Mesothelial cell of epicardium (in vitro differentiated cells): ENCODE results near the gene S100A5. TPM values are rescaled to one million over a fixed set of nuclear protein-coding genes. Genes with fewer than 3 reads are reported as not detected.

Experiments used
- DNase-seq, 2 experiments: peaks; one replicate each; pipeline ENCODE4 v3.0.0; 2021; ENCODE audit warnings: low spot score in 2 of 2; ENCODE audit not compliant: unreplicated experiment in 2 of 2
- H3K27ac Mint-ChIP-seq: 2 replicates; pipeline ENCODE4 v1.8.0; 2021; ENCODE audit warnings: mixed read lengths
- H3K27me3 Mint-ChIP-seq: 2 replicates; pipeline ENCODE4 v1.8.0; 2021; ENCODE audit warnings: low read depth, mixed read lengths
- H3K36me3 Mint-ChIP-seq: 2 replicates; pipeline ENCODE4 v1.8.0; 2021; ENCODE audit warnings: mixed read lengths
- H3K4me1 Mint-ChIP-seq: 2 replicates; pipeline ENCODE4 v1.8.0; 2021; ENCODE audit warnings: mixed read lengths
- H3K4me3 Mint-ChIP-seq: 2 replicates; pipeline ENCODE4 v1.8.0; 2021; ENCODE audit warnings: mild to moderate bottlenecking, moderate library complexity, mixed read lengths
- H3K9me3 Mint-ChIP-seq: 2 replicates; pipeline ENCODE4 v1.8.0; 2021; ENCODE audit warnings: mixed read lengths
- total RNA-seq: library from RNA; stranded (reverse); gene quantifications from 3 replicates; pipeline ENCODE4 v1.2.1, GENCODE V29; 2021
- TF ChIP-seq, protein P1 (sequence below): fragments of 200-600 bp; sonication (generic); IDR thresholded peaks from one replicate; pipeline ENCODE4 v1.5.0; 2021; ENCODE audit warnings: antibody characterized with exemption; ENCODE audit not compliant: unreplicated experiment

The S100A5 gene
- total RNA-seq, 1 donor from 2014 or later: not detected

GRCh38 chr1:153493343-153493960 lies 47.3 kb downstream of the S100A5 start:
- Mint-ChIP-seq H3K27ac (peak overlapping the region; percentile 84), H3K4me1 (peaks cover 43% of the 10 kb centered on the region), H3K36me3 (no peaks in the 10 kb centered on the region), H3K27me3 (no peaks in the 10 kb centered on the region), H3K4me3 (no peak overlapping the region), H3K9me3 (no peaks in the 10 kb centered on the region)
- DNase-seq: no peak
- TF ChIP-seq, protein P1, sequence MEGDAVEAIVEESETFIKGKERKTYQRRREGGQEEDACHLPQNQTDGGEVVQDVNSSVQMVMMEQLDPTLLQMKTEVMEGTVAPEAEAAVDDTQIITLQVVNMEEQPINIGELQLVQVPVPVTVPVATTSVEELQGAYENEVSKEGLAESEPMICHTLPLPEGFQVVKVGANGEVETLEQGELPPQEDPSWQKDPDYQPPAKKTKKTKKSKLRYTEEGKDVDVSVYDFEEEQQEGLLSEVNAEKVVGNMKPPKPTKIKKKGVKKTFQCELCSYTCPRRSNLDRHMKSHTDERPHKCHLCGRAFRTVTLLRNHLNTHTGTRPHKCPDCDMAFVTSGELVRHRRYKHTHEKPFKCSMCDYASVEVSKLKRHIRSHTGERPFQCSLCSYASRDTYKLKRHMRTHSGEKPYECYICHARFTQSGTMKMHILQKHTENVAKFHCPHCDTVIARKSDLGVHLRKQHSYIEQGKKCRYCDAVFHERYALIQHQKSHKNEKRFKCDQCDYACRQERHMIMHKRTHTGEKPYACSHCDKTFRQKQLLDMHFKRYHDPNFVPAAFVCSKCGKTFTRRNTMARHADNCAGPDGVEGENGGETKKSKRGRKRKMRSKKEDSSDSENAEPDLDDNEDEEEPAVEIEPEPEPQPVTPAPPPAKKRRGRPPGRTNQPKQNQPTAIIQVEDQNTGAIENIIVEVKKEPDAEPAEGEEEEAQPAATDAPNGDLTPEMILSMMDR: no peak

- no peak overlapping the region for H3K4me3 Mint-ChIP-seq
- peak overlapping the region; percentile 86 for H3K27ac Mint-ChIP-seq
- no peaks in the 10 kb centered on the region for H3K36me3 Mint-ChIP-seq
- peaks cover 49% of the 10 kb centered on the region for H3K4me1 Mint-ChIP-seq
- no peak for DNase-seq
- H3K9me3 Mint-ChIP-seq: no peaks in the 10 kb centered on the region
- H3K27me3 Mint-ChIP-seq: no peaks in the 10 kb centered on the region
- TF ChIP-seq, protein P1: no peak
Observed at GRCh38 chr1:153490272-153491051, 50.3 kb downstream of the S100A5 start.

DNA sequence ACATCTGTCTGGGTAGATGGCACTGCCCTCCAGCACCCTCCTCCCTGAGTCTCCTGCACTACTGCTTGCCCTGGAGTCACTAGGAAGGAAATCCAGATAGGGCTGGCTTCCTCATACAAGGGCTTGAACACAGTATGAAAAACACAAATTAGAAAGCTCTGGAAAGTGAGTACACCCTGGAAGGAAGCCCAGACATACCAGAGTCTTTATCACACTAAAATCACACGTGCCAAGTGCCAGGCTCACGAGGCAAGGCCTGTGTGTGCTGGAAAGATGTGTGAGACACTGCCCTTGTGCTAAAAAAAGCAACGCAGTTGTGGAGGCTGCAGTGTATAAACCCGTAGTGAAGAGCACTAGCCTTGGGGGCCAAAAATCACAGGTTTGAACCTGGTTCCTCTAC lies 52.0 kb downstream of the S100A5 start:
- peaks cover 49% of the 10 kb centered on the region for H3K4me1 Mint-ChIP-seq
- no peaks in the 10 kb centered on the region for H3K9me3 Mint-ChIP-seq
- no peak for DNase-seq
- no peak overlapping the region for H3K27ac Mint-ChIP-seq
- H3K4me3 Mint-ChIP-seq: no peak overlapping the region
- TF ChIP-seq, protein P1: no peak
- H3K27me3 Mint-ChIP-seq: no peaks in the 10 kb centered on the region
- no peaks in the 10 kb centered on the region for H3K36me3 Mint-ChIP-seq

DNA sequence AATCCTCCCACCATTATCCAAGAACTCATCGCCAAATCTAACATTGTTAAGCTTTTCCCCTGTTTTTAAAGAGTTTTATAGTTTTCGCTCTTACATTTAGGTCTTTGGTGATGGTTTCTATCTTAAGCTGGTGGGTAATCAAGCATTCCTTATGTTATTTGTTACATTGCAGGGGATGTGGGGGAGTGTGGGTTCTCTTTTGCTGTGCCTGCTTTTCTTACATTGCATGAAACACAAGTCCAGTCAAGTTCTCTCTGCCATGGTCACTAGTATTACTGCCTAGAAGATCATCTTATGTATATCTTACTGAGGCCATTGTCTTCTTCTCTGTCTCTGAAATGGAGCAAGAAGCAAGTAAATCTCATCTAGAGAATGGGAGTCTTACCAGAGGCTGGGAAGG lies 53.0 kb downstream of the S100A5 start:
- no peaks in the 10 kb centered on the region for H3K27me3 Mint-ChIP-seq
- H3K27ac Mint-ChIP-seq: no peak overlapping the region

More for the DNA sequence above, 53.0 kb downstream of the S100A5 start:
- no peak for DNase-seq
- Mint-ChIP-seq H3K4me1 (peaks cover 45% of the 10 kb centered on the region), H3K36me3 (no peaks in the 10 kb centered on the region), H3K9me3 (no peaks in the 10 kb centered on the region), H3K4me3 (no peak overlapping the region)
- TF ChIP-seq, protein P1: no peak

Other genes with a start within 250 kb of the S100A5 start
- gene PGLYRP3, start 228.0 kb downstream of the S100A5 start, total RNA-seq: not detected in 3 replicates
- 0.11 TPM in 1 of 3 replicates, not detected in the others for gene PGLYRP4, start 192.1 kb downstream of the S100A5 start, total RNA-seq
- gene S100A9, start 183.1 kb downstream of the S100A5 start, total RNA-seq: 2.0 to 4.2 TPM (median 3.5 TPM) in 3 replicates
- not detected in 3 replicates for gene S100A12, start 165.3 kb downstream of the S100A5 start, total RNA-seq
- gene S100A8, start 149.9 kb downstream of the S100A5 start, total RNA-seq: not detected in 3 replicates
- gene S100A7A, start 124.4 kb downstream of the S100A5 start, total RNA-seq: not detected in 3 replicates
- not detected in 3 replicates for gene S100A7, start 80.3 kb downstream of the S100A5 start, total RNA-seq
- 2.4 to 4.4 TPM (median 3.9 TPM) in 3 replicates for gene S100A6, start 4.9 kb downstream of the S100A5 start, total RNA-seq
- 7.8 to 12.7 TPM (median 10.2 TPM) in 3 replicates for gene S100A4, start 4.9 kb upstream of the S100A5 start, total RNA-seq
- gene S100A3, start 8.3 kb upstream of the S100A5 start, total RNA-seq: not detected in 3 replicates
- gene S100A2, start 24.9 kb upstream of the S100A5 start, total RNA-seq: 0.43 to 0.51 TPM in 2 of 3 replicates, not detected in the other
- 22.1 to 24.8 TPM (median 22.4 TPM) in 3 replicates for gene S100A16, start 72.2 kb upstream of the S100A5 start, total RNA-seq
- gene S100A14, start 75.4 kb upstream of the S100A5 start, total RNA-seq: 8.5 to 10.1 TPM (median 10.0 TPM) in 3 replicates
- gene S100A13, start 86.6 kb upstream of the S100A5 start, total RNA-seq: 46.6 to 58.5 TPM (median 54.5 TPM) in 3 replicates
- 0.58 to 0.59 TPM in 2 of 3 replicates, not detected in the other for gene S100A1, start 87.5 kb upstream of the S100A5 start, total RNA-seq
- gene CHTOP, start 93.1 kb upstream of the S100A5 start, total RNA-seq: 108 to 114 TPM (median 111 TPM) in 3 replicates
- 33.8 to 37.5 TPM (median 34.6 TPM) in 3 replicates for gene SNAPIN, start 117.8 kb upstream of the S100A5 start, total RNA-seq
- gene ILF2, start 130.1 kb upstream of the S100A5 start, total RNA-seq: 204 to 212 TPM (median 207 TPM) in 3 replicates
- 5.8 to 6.6 TPM (median 5.9 TPM) in 3 replicates for gene NPR1, start 137.8 kb upstream of the S100A5 start, total RNA-seq
- 117 to 120 TPM (median 117 TPM) in 3 replicates for gene INTS3, start 187.1 kb upstream of the S100A5 start, total RNA-seq
- 28.5 to 32.1 TPM (median 29.7 TPM) in 3 replicates for gene SLC27A3, start 234.5 kb upstream of the S100A5 start, total RNA-seq